ENCODE data around the gene KIAA1614.

GRCh38 chr1:180970333-180971079, 57.8 kb downstream of the KIAA1614 start:
- TF ChIP-seq POLR2A (IDR thresholded peaks at IDR 0.05; ENCODE audit: extremely low read depth, insufficient read length) (no peak), CTCF (IDR thresholded peaks at IDR 0.05; ENCODE audit: low read depth, low read length) (no peak), MYC (IDR thresholded peaks at IDR 0.05; ENCODE audit: low read depth, low read length) (no peak)

All from NB4 (cell line).